ENCODE data around the gene PIWIL4. TPM values are rescaled to one million over a fixed set of nuclear protein-coding genes. Genes with fewer than 3 reads are reported as not detected.

The PIWIL4 gene
- polyA plus RNA-seq, 1 of the 3 experiments (the other 2 are of a cell fraction) = 1.7 TPM

DNA sequence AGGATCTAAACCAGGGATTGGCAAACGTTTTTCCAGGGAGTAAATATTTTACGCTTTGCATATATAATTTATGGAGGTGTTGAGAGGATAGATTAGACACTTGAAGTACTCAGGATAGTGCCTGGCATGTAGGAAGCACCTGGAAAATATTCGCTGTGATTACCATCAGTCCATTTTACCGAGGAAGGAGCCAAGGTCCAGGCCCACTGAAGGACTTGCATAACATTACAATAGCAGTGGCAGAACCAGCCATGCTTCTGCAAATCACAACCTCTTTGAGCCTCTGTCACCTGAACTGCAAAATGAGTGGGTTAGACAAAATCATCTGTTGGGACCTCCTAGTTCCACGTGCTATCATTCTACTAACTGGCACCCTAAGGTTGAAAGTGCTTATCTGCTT is 18.0 kb upstream of the PIWIL4 start:
- Histone ChIP-seq H4K20me1 (ENCODE audit: insufficient read depth) (0 out of 2 replicates have a peak, but pooled peaks cover 9% of the 10 kb centered on the region), H3K4me2 (0 out of 2 replicates have a peak overlapping the region, but pooled peaks have one; percentile 19)
- TF ChIP-seq, protein P1, sequence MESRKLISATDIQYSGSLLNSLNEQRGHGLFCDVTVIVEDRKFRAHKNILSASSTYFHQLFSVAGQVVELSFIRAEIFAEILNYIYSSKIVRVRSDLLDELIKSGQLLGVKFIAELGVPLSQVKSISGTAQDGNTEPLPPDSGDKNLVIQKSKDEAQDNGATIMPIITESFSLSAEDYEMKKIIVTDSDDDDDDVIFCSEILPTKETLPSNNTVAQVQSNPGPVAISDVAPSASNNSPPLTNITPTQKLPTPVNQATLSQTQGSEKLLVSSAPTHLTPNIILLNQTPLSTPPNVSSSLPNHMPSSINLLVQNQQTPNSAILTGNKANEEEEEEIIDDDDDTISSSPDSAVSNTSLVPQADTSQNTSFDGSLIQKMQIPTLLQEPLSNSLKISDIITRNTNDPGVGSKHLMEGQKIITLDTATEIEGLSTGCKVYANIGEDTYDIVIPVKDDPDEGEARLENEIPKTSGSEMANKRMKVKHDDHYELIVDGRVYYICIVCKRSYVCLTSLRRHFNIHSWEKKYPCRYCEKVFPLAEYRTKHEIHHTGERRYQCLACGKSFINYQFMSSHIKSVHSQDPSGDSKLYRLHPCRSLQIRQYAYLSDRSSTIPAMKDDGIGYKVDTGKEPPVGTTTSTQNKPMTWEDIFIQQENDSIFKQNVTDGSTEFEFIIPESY (IDR thresholded peaks at IDR 0.05; ENCODE audit: borderline replicate concordance, low read depth) = no peak
- no peak for TF ChIP-seq SIN3A (IDR thresholded peaks at IDR 0.05; ENCODE audit: borderline replicate concordance, low read depth, low read length)
- TF ChIP-seq RCOR1 (IDR thresholded peaks at IDR 0.05; ENCODE audit: low read length) = no peak
- TF ChIP-seq, protein P2, sequence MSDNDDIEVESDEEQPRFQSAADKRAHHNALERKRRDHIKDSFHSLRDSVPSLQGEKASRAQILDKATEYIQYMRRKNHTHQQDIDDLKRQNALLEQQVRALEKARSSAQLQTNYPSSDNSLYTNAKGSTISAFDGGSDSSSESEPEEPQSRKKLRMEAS (IDR thresholded peaks at IDR 0.05; ENCODE audit: low read depth) = no peak
- TF ChIP-seq YY1 (IDR thresholded peaks at IDR 0.05; ENCODE audit: low read depth) = no peak
- no peak for TF ChIP-seq FOXJ3 (CRISPR knock-in tag; IDR thresholded peaks at IDR 0.05)
- no peak for TF ChIP-seq RAD21 (IDR thresholded peaks at IDR 0.05; ENCODE audit: low read length)
- no peak for TF ChIP-seq FOSL2 (IDR thresholded peaks at IDR 0.05; ENCODE audit: borderline replicate concordance, low read depth)
- TF ChIP-seq GATA2 (CRISPR knock-in tag; IDR thresholded peaks at IDR 0.05) = no peak
- no peak for TF ChIP-seq JUND (IDR thresholded peaks at IDR 0.05)
- no peak for TF ChIP-seq RXRA (IDR thresholded peaks at IDR 0.05; ENCODE audit: borderline replicate concordance, low read depth)
- TF ChIP-seq TAF1 (IDR thresholded peaks at IDR 0.05; ENCODE audit: borderline replicate concordance, low read depth, low read length) = no peak
- no peak for TF ChIP-seq GABPA (IDR thresholded peaks at IDR 0.05; ENCODE audit: low read depth)
- TF ChIP-seq CHD2 (IDR thresholded peaks at IDR 0.05; ENCODE audit: low read length, partially characterized antibody) = no peak
- TF ChIP-seq ELF1 (IDR thresholded peaks at IDR 0.05) = no peak
- TF ChIP-seq, protein P3, sequence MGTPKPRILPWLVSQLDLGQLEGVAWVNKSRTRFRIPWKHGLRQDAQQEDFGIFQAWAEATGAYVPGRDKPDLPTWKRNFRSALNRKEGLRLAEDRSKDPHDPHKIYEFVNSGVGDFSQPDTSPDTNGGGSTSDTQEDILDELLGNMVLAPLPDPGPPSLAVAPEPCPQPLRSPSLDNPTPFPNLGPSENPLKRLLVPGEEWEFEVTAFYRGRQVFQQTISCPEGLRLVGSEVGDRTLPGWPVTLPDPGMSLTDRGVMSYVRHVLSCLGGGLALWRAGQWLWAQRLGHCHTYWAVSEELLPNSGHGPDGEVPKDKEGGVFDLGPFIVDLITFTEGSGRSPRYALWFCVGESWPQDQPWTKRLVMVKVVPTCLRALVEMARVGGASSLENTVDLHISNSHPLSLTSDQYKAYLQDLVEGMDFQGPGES (IDR thresholded peaks at IDR 0.05; ENCODE audit: low read depth, low read length) = no peak
- TF ChIP-seq EP300 (IDR thresholded peaks at IDR 0.05; ENCODE audit: borderline replicate concordance in 1 of 2, low read depth in 1 of 2, low read length in 1 of 2) = no peak
- TF ChIP-seq FOXM1 (IDR thresholded peaks at IDR 0.05; ENCODE audit: low read depth) = no peak
- TF ChIP-seq NFIC (IDR thresholded peaks at IDR 0.05; ENCODE audit: borderline replicate concordance) = no peak

More for the DNA sequence above, 18.0 kb upstream of the PIWIL4 start:
- ChIA-PET CTCF (interaction anchor here (1.3 kb wide), 1 partner anchor 47 kb away, joined by 3 read pairs; no protein-coding TSS in a partner anchor), POLR2A (no interaction called here)
- Histone ChIP-seq H3K9ac (no peak overlapping the region), H3F3A (replicated peaks; ENCODE audit: insufficient read depth) (peaks cover 7% of the 10 kb centered on the region), H3K9me2 (no peaks in the 10 kb centered on the region), H3K27me3 (ENCODE audit: insufficient read depth) (no peaks in the 10 kb centered on the region), H3K4me3 (ENCODE audit: low read depth in 2 of 2, low read length in 1 of 2) (no peak overlapping the region), H2AFZ (ENCODE audit: low read depth) (no peak overlapping the region), H3K79me2 (ENCODE audit: insufficient read depth) (peaks cover 42% of the 10 kb centered on the region), H3K9me3 (no peaks in the 10 kb centered on the region), H3K4me1 (ENCODE audit: control insufficient read depth in 1 of 2, insufficient read depth in 2 of 2, low read depth in 1 of 2, low read length in 1 of 2) (peaks cover 3 to 26% of the 10 kb centered on the region in 2 experiments; a peak in 2 of 4 replicates), H3K36me3 (replicated peaks in 1 of 2; ENCODE audit: control insufficient read depth in 1 of 2, insufficient read depth in 2 of 2, low read length in 1 of 2) (peaks cover 0 to 17% of the 10 kb centered on the region in 2 experiments), H3K27ac (ENCODE audit: low read depth in 2 of 2, low read length in 1 of 2) (no peak overlapping the region)
- WGBS (ENCODE audit: low lambda C conversion rate) = 81% methylated on average over 5 of the region's 5 CpGs
- no peak for DNase-seq

All from SK-N-SH (cell line).